ENCODE data around the gene EVX1.

EVX1 gene

GRCh38 chr7:27235387-27236311 lies 7.0 kb upstream of the EVX1 start:
- no peak for DNase-seq (ENCODE audit: low read depth)

DNA sequence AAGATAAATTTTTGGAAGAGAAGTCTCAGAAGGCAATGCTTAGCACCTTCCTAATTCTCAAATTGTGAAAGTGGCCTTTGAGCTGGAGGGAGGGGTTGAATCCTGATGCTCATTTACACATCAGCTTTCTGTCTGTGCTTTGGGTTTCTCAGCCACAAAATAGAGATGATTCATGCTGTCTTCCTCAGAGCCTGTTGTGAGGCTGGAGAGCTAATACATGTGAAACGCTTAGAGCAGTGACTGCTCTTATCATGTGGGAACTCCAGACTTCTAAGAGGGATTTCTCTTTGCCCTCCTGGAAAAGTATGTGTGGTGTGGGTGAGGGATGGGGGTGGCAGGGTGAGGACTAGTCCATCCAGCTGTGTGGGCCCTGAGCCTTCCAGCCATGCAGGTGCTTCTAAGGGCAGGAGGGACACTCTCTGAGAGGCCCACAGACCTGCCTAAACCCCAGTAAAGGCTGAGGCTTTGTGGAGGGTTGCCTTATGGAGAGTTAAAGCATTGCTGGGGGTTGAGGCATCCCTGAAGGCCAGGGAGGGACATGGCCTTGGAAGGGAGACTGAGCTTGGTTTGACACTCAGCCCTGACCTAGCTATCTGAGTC lies 4.8 kb upstream of the EVX1 start:
- DNase-seq (ENCODE audit: low read depth), result no peak

DNA sequence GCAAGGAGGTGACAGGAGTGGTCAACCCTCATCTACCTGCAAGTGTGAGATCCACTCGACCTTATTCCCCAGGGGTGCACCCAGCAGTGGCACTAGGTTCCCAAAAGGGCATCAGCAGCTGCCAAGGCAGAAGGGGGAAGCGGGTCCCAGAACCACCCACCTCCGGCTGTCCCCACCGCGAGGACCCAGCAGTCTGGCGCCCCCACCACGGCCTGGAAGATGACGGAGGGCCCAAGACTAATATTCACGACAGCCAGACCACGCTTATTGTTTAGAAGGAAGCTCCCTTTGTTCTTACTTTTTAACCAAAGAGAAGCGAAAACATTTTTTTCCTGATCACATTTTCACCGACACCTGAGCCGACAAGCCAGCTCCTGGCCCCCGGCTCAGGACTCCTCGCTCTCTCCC lies 3.6 kb upstream of the EVX1 start:
- DNase-seq (ENCODE audit: low read depth), result no peak

- DNase-seq (ENCODE audit: low read depth), result no peak
These were observed 3.1 kb upstream of the EVX1 start for GRCh38 chr7:27239387-27240014.

DNA sequence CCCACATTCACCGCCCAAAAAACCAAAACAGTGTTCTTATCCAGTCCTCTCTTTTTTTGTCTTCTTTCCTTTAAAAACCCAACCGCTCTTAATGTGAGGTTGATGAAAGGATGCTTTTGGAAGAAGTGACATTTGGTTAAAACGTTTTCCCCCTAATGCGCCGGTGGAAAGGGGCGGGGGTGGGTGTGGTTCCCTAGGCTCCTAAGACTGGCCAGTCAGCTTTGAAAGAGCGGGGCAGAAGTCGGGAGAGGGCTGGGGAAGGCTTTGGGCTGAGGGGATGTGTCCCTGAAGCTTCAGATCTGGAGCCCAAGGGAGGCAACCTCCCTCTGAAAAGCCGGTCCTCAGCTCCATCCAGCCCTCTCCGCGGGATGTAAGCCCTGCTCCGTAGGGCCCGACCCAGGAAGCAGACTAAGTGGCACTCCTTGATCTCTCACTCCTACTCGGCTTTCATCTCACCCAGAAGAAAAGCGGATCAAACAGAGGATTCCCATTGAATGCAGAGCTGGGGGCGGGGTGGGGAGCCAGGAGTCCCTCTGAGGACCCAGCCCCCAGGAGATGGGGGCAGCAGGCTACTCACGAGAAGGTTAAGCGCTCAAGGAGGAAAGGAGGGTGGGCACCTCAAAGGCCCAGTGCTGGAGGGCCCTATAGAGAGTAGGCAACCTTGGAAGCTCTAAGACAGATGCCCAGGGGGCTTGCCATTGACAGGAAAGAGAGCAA lies 2.4 kb upstream of the EVX1 start:
- no peak for DNase-seq (ENCODE audit: low read depth)

- no peak for DNase-seq (ENCODE audit: low read depth)
These were observed 1.2 kb upstream of the EVX1 start for GRCh38 chr7:27241189-27242056.

DNA sequence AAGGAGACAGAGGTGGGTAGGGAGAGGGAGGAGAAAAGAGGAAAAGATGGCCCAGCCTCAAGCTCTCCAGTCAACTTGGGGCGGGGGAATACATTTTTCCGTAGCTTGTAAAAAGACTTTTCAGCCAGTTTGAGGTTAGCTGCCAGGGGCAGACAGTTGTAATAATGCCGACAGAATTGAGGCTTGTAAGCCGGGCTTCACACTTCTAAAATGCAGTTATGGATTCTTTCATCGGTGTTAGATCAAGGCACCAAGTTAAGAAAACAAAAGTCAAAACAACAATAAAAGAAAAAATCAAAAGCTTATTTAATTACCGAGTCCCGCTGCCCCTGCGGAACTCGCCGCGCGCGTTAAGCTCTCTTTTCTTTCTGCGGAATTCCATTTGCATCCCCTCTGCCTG lies 448 bp upstream of the EVX1 start:
- no peak for DNase-seq (ENCODE audit: low read depth)

GRCh38 chr7:27243340-27244163 lies 950 bp downstream of the EVX1 start:
- no peak for DNase-seq (ENCODE audit: low read depth)

DNA sequence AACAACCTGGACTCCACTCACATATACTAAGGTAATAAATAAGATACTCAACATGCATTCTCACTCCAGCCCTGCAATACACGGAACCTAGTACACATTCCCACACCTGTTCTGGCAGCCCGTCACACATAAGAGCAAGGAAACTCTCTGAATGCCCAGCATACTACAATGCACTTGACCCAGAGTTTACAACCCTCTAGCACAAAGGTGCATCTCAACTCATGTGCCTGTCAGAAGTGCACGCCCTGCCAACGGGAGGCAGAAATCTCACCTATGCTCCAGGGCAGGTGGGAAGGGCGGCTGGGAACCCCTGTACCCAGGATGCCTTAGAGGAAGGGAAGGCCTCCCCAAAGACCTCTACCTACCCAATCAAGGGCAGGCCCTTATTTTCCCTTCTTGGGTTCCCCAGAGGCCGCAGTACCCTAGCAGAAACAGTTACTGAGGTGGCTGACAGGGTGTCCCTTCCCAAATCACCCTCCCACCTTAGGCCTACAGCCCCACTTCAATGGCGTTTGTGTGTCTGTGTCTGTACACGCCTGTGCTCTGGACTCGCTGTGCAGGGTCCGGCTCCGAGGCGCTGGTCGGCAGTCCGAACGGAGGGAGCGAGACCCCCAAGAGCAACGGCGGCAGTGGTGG lies 2.0 kb downstream of the EVX1 start:
- no peak for DNase-seq (ENCODE audit: low read depth)

- no peak for DNase-seq (ENCODE audit: low read depth)
These were observed 2.7 kb downstream of the EVX1 start for GRCh38 chr7:27245124-27245797.

GRCh38 chr7:27245798-27246691 lies 3.4 kb downstream of the EVX1 start:
- DNase-seq (ENCODE audit: low read depth), result no peak

GRCh38 chr7:27247000-27247399 lies 4.4 kb downstream of the EVX1 start:
- DNase-seq (ENCODE audit: low read depth), result no peak

DNA sequence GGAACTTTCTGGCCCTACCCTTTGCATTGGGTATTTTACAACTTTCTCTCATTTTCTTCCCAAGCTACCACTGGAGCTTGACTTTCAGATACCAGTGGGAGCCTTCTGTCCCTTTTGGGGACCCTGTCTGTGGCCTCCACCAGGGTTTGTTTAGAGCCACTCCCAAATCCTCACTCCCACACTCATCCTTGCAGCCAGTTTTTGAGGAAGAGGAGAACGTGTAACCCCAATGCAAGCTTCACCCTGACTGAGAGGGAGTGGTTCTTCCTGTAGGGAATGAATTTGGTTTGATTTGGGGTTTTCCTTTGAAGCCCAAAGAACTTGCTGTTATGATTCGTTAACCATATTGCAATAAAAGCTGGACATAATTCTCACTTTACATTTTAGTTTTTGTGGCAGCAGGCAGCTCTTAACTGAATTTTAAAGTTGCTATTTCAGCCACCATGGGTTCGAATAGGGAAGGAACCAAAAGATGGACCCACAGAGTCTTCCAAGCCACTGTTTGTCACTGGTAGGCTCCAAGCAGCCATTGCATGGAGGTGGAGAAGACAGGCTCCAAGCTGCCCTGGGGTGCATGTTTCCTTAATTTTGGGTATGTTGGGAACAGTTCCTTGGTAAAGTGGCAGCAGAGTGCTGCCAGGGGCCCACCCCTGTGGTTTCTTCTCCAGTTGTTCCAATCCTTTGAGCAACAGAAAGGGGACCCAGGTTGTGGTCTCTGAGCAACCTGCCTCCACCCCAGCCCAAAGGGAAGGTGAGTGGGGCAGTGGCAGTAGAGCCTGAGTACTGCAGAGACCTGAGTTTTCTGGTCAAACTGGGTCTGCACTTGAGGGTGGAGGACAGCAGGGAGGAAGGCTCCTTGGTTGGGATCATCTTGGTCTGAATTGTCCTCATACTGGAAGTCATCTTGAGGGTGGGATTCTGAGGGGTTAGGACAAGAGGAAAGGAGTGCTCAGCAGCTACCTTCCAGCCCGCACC lies 5.1 kb downstream of the EVX1 start:
- no peak for DNase-seq (ENCODE audit: low read depth)

GRCh38 chr7:27248427-27248806 lies 5.8 kb downstream of the EVX1 start:
- DNase-seq (ENCODE audit: low read depth), result no peak

DNA sequence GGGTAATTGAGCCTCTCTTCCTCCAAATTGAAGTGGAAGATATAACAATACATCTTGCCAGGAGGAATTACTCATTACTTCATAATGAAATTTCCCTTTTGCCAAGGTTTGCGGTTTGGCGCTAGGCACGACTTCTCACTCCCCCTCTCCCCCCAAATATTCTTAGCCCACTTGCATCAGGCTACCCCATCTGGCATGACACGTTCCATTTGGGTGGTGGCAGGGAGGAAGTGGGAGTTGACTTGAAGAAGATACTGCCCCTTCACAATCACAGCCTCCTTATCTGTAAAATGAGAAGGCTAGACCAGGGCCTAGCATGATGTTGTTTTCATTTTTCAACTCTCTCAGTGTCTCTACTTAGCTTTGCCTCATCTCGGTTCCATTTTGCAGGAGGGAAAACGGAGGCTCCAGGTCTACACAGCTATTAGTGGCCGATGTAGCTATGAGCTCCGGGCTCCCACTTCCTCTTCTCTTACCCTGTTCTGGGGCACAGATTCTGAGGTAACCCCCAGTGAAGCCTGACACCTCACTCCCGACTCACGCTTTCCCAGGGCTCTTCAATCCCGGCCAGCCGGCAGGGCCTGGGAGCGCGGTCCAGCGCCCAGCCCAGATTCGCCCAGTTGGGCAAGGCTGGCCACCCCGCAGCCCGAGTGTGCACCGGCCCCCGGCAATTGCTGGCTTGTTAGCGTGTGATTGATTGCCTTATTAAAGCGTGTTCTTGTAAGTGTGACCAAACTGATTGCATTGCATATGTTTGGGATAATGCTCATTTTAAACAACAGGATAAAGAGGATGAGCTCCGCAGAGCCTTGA lies 6.5 kb downstream of the EVX1 start:
- DNase-seq (ENCODE audit: low read depth), result no peak
